HepG2 (cell line): ENCODE data around the gene IFIT1. TPM values are rescaled to one million over a fixed set of nuclear protein-coding genes. Genes with fewer than 3 reads are reported as not detected.
A peak's percentile ranks its signal among the peaks of the same experiment; 100 is the strongest.

Experiments
- ASH2L ChIP-seq: fragments of 300-600, 200-600 bp; sonication (generic); IDR thresholded peaks from 2 replicates; pipeline ENCODE4 v1.7.0; 2017; ENCODE audit warnings: low read depth, mild to moderate bottlenecking, moderate library complexity, mixed read lengths, low read length; ENCODE audit not compliant: insufficient read length
- ATRX ChIP-seq: sonication (generic); formaldehyde crosslinking; IDR thresholded peaks from 2 replicates; pipeline ENCODE4 v1.4.0; 2020; ENCODE audit warnings: missing genetic modification reagents, borderline replicate concordance
- EP300 ChIP-seq, 3 experiments: sonication (generic) in 1 of 3; formaldehyde crosslinking in 1 of 3; IDR thresholded peaks; 2 replicates each; pipeline versions ENCODE4 v1.5.1 to v1.6.1; 2011 to 2020; ENCODE audit warnings: low read depth in 2 of 3, low read length in 2 of 3, borderline replicate concordance in 1 of 3, improper control_type of control experiment in 1 of 3, mild to moderate bottlenecking in 1 of 3, missing genetic modification reagents in 1 of 3, moderate library complexity in 1 of 3
- ERF ChIP-seq: IDR thresholded peaks from 2 replicates; pipeline ENCODE4 v1.6.1; 2018; ENCODE audit warnings: missing biosample characterization, missing genetic modification reagents
- FOXM1 ChIP-seq: sonication (generic); formaldehyde crosslinking; IDR thresholded peaks from 2 replicates; pipeline ENCODE4 v1.5.0; 2020; ENCODE audit warnings: missing genetic modification reagents
- GFI1 ChIP-seq: sonication (generic); formaldehyde crosslinking; IDR thresholded peaks from 2 replicates; pipeline ENCODE4 v1.5.0; 2020; ENCODE audit warnings: missing genetic modification reagents, mild to moderate bottlenecking, borderline replicate concordance
- HOXA3 ChIP-seq: sonication (generic); formaldehyde crosslinking; IDR thresholded peaks from 2 replicates; pipeline ENCODE4 v1.5.0; 2020; ENCODE audit warnings: missing genetic modification reagents
- KMT2A ChIP-seq: sonication (generic); formaldehyde crosslinking; IDR thresholded peaks from 2 replicates; pipeline ENCODE4 v1.4.0; 2020; ENCODE audit warnings: missing genetic modification reagents
- LBX2 ChIP-seq: sonication (generic); formaldehyde crosslinking; IDR thresholded peaks from 2 replicates; pipeline ENCODE4 v1.5.0; 2020; ENCODE audit warnings: missing genetic modification reagents, mild to moderate bottlenecking, borderline replicate concordance
- MAZ ChIP-seq, 2 experiments: sonication (generic) in 1 of 2; formaldehyde crosslinking in 1 of 2; IDR thresholded peaks; 2 replicates each; pipeline versions ENCODE4 v1.5.0 to v1.6.1; 2012 to 2020; ENCODE audit warnings: low read depth in 2 of 2, mild to moderate bottlenecking in 2 of 2, borderline replicate concordance in 1 of 2, improper control_type of control experiment in 1 of 2, low read length in 1 of 2, missing genetic modification reagents in 1 of 2, moderate library complexity in 1 of 2
- MED13 ChIP-seq: sonication (generic); formaldehyde crosslinking; IDR thresholded peaks from 2 replicates; pipeline ENCODE4 v1.5.0; 2020; ENCODE audit warnings: missing genetic modification reagents
- MEIS2 ChIP-seq: sonication (generic); formaldehyde crosslinking; IDR thresholded peaks from 2 replicates; pipeline ENCODE4 v1.9.0; 2021; ENCODE audit warnings: mild to moderate bottlenecking, missing genetic modification reagents
- MTERF4 ChIP-seq: sonication (generic); formaldehyde crosslinking; IDR thresholded peaks from 2 replicates; pipeline ENCODE4 v1.8.0; 2023; ENCODE audit warnings: mild to moderate bottlenecking, missing genetic modification reagents
- RXRB ChIP-seq: IDR thresholded peaks from 2 replicates; pipeline ENCODE4 v1.6.1; 2016; ENCODE audit warnings: borderline replicate concordance, missing genetic modification reagents, missing compliant biosample characterization
- SOX6 ChIP-seq, 2 experiments: fragments of 450-650 bp in 1 of 2; sonication (generic) in 1 of 2; formaldehyde crosslinking in 1 of 2; IDR thresholded peaks; 2 replicates each; pipeline versions ENCODE4 v1.4.0 to v1.6.1; 2017 to 2020; ENCODE audit warnings: antibody characterized with exemption in 1 of 2, mild to moderate bottlenecking in 1 of 2, missing genetic modification reagents in 1 of 2
- TFAP4 ChIP-seq: sonication (generic); IDR thresholded peaks from 2 replicates; pipeline ENCODE4 v1.6.1; 2016; ENCODE audit warnings: low read depth, borderline replicate concordance
- THAP8 ChIP-seq: sonication (generic); formaldehyde crosslinking; IDR thresholded peaks from 2 replicates; pipeline ENCODE4 v1.5.1; 2020; ENCODE audit warnings: missing genetic modification reagents, mild to moderate bottlenecking, borderline replicate concordance
- XRCC5 ChIP-seq: fragments of 200-400 bp; formaldehyde crosslinking; optimal IDR thresholded peaks from 2 replicates; pipeline ENCODE3; 2017; ENCODE audit warnings: mild to moderate bottlenecking, low read length
- ZBTB7B ChIP-seq: sonication (generic); formaldehyde crosslinking; IDR thresholded peaks from 2 replicates; pipeline ENCODE4 v1.4.0; 2020; ENCODE audit warnings: missing genetic modification reagents
- ZMYM3 ChIP-seq: sonication (generic); formaldehyde crosslinking; IDR thresholded peaks from 2 replicates; pipeline ENCODE4 v1.5.1; 2020; ENCODE audit warnings: mild to moderate bottlenecking, missing genetic modification reagents
- ZNF34 ChIP-seq: sonication (generic); formaldehyde crosslinking; IDR thresholded peaks from 2 replicates; pipeline ENCODE4 v1.4.0; 2020; ENCODE audit warnings: mild to moderate bottlenecking, missing genetic modification reagents, borderline replicate concordance
- ZNF382 ChIP-seq: sonication (generic); formaldehyde crosslinking; IDR thresholded peaks from 2 replicates; pipeline ENCODE4 v1.5.0; 2020; ENCODE audit warnings: missing genetic modification reagents, mild to moderate bottlenecking, borderline replicate concordance
- ZNF432 ChIP-seq: sonication (generic); formaldehyde crosslinking; IDR thresholded peaks from 2 replicates; pipeline ENCODE4 v1.5.0; 2020; ENCODE audit warnings: missing genetic modification reagents, mild to moderate bottlenecking, borderline replicate concordance
- ZNF547 ChIP-seq: sonication (generic); formaldehyde crosslinking; IDR thresholded peaks from 2 replicates; pipeline ENCODE4 v1.5.1; 2020; ENCODE audit warnings: mild to moderate bottlenecking, missing genetic modification reagents
- ZZZ3 ChIP-seq: sonication (generic); formaldehyde crosslinking; IDR thresholded peaks from 2 replicates; pipeline ENCODE4 v1.4.0; 2020; ENCODE audit warnings: missing genetic modification reagents, mild to moderate bottlenecking, borderline replicate concordance
- polyA plus RNA-seq, 8 experiments: library from polyadenylated mRNA; depleted of rRNA in 3 of 8; stranded (reverse) in 7 of 8; unstranded in 1 of 8; fragments of >200 nt; fragmentation: Illumina TruSeq in 4 of 8; extraction: Trizol in 4 of 8; gene quantifications; 2 replicates each; pipeline versions ENCODE4 v1.2.1 to v1.2.3, GENCODE V29; 2011 to 2016; ENCODE audit warnings: low read depth in 4 of 8, missing spikeins in 1 of 8, mixed read lengths in 1 of 8; ENCODE audit not compliant: insufficient read depth in 1 of 8
- total RNA-seq, 5 experiments: library from RNA; depleted of rRNA; stranded (reverse); fragments of >200 nt; fragmentation: Illumina TruSeq; extraction: Trizol; gene quantifications; 2 replicates each; pipeline ENCODE4 v1.2.3, GENCODE V29; 2016; ENCODE audit warnings: low read depth in 1 of 5

IFIT1 gene
- total and polyA plus RNA-seq, 2 of the 13 experiments (the other 11 are each of a cell fraction or from before 2014, with no cell fraction given), result 1.5 to 5.5 TPM

GRCh38 chr10:89373916-89374711 lies 18.3 kb upstream of the IFIT1 start (continued):
- no peak for TF ChIP-seq ZBTB7B (CRISPR knock-in tag)
- no peak for TF ChIP-seq FOXM1
- TF ChIP-seq RXRB (CRISPR knock-in tag), result peak; percentile 98
- no peak for TF ChIP-seq THAP8 (CRISPR knock-in tag)
- peak; percentile 79 for TF ChIP-seq GFI1 (CRISPR knock-in tag)
- TF ChIP-seq MTERF4 (CRISPR knock-in tag), result no peak
- TF ChIP-seq ZNF382 (CRISPR knock-in tag), result no peak
- TF ChIP-seq ZNF432 (CRISPR knock-in tag), result no peak
- no peak for TF ChIP-seq MEIS2
- no peak for TF ChIP-seq MAZ (IDR thresholded peaks at IDR 0.05; ENCODE audit: borderline replicate concordance, low read depth, low read length)
- TF ChIP-seq MAZ (CRISPR knock-in tag; IDR thresholded peaks at IDR 0.05; ENCODE audit: low read depth), result no peak
- no peak for TF ChIP-seq MED13 (CRISPR knock-in tag)
- no peak for TF ChIP-seq XRCC5
- TF ChIP-seq EP300 (IDR thresholded peaks at IDR 0.05; ENCODE audit: low read depth in 2 of 2, low read length in 2 of 2), result peak; percentile 64 to 80; a peak in 3 of 4 replicates
- TF ChIP-seq EP300 (CRISPR knock-in tag; IDR thresholded peaks at IDR 0.05; ENCODE audit: borderline replicate concordance), result peak; percentile 54; the same call in 1 of the 2 replicates
- no peak for TF ChIP-seq ZZZ3
- no peak for TF ChIP-seq ATRX (CRISPR knock-in tag)
- TF ChIP-seq ASH2L, result peak; percentile 49
- TF ChIP-seq TFAP4, result peak; percentile 62; the same call in 1 of the 2 replicates
- peak; percentile 72 for TF ChIP-seq ERF (CRISPR knock-in tag)
- no peak; the same call in 1 of the 2 replicates for TF ChIP-seq SOX6 (IDR thresholded peaks at IDR 0.05)
- peak; percentile 100 for TF ChIP-seq SOX6 (CRISPR knock-in tag; IDR thresholded peaks at IDR 0.05)
- no peak for TF ChIP-seq LBX2 (CRISPR knock-in tag)
- TF ChIP-seq HOXA3 (CRISPR knock-in tag), result no peak
- no peak for TF ChIP-seq ZNF34 (CRISPR knock-in tag)
- no peak for TF ChIP-seq ZMYM3 (CRISPR knock-in tag)
- no peak for TF ChIP-seq ZNF547 (CRISPR knock-in tag)
- no peak; the same call in 1 of the 2 replicates for TF ChIP-seq KMT2A (CRISPR knock-in tag)
